Lower lobe of right lung (tissue), 2 donors: ENCODE results near the gene SLC26A9. TPM values are rescaled to one million over a fixed set of nuclear protein-coding genes. Genes with fewer than 3 reads are reported as not detected.
"Not testable (repeated sequence)": the region's sequence is repeated elsewhere in the genome, so short reads cannot be mapped to it uniquely, and the experiment has no call there.

Experiments used
- ATAC-seq, 2 donors: fragments of 200-7000 bp; cut with Tn5 transposase; one replicate each; pipeline ENCODE4 v1.9.1; 2020 to 2022; ENCODE audit warnings: mild to moderate bottlenecking in 2 of 2, moderate library complexity in 2 of 2
- DNase-seq: peaks from one replicate; pipeline ENCODE4 v3.0.0-alpha.2; 2020
- H3K27ac ChIP-seq: fragments of 200-600 bp; one replicate; pipeline ENCODE4 v1.8.0; 2022
- H3K27me3 ChIP-seq: fragments of 200-600 bp; one replicate; pipeline ENCODE4 v1.8.0; 2022; ENCODE audit warnings: low read depth
- H3K36me3 ChIP-seq: fragments of 200-600 bp; one replicate; pipeline ENCODE4 v1.8.0; 2022; ENCODE audit warnings: mild to moderate bottlenecking
- H3K4me1 ChIP-seq: fragments of 200-600 bp; one replicate; pipeline ENCODE4 v1.8.0; 2022
- H3K4me3 ChIP-seq: fragments of 200-600 bp; one replicate; pipeline ENCODE4 v1.8.0; 2022; ENCODE audit warnings: mild to moderate bottlenecking
- H3K9me3 ChIP-seq: fragments of 200-600 bp; one replicate; pipeline ENCODE4 v1.8.0; 2022
- CTCF ChIP-seq: fragments of 200-600 bp; IDR thresholded peaks from one replicate; pipeline ENCODE4 v1.8.0; 2022; ENCODE audit warnings: antibody characterized with exemption, mild to moderate bottlenecking
- intact Hi-C: fragments of 100-400 bp; cut with DNase I; formaldehyde crosslinking; loops from one replicate; pipeline ENCODE4 v1.11.0; 2022
- total RNA-seq: library from RNA; stranded (reverse); fragmentation: NEBNext Ultra II Directional; extraction: Animal tissue kit (Norgen Biotek cat#: 25700); gene quantifications from one replicate; pipeline ENCODE4 v1.2.1, GENCODE V29; 2021
- donor health status: DM: no; HTN: yes; CAD: no; lungs with severe emphysema.

SLC26A9 gene
- total RNA-seq, 1 donor from 2014 or later = 18.2 TPM

DNA sequence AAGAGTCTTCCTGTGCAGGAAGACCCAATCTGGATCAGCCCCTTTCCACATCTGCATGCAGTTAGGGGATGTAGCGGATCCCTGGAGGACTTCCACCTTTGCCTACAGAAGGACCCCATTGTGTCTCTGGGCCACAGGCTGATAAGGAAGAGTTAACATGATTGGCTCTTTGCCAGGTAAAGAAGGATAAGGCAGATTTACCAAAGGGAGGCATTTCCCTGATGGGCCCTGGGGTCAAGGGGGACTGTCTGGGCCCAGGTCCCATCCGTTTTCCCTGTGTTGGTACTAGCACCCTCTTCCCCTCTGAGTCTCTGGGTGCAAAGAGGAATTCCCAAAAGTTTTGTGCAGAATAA is 29.1 kb downstream of the SLC26A9 start:
- Histone ChIP-seq H3K9me3 (no peaks in the 10 kb centered on the region), H3K36me3 (no peaks in the 10 kb centered on the region), H3K27me3 (no peaks in the 10 kb centered on the region), H3K4me1 (peaks cover 20% of the 10 kb centered on the region), H3K4me3 (no peak overlapping the region), H3K27ac (no peak overlapping the region)
- DNase-seq (no peak), ATAC-seq (no peak)
- intact Hi-C loops = loop anchor here (10.0 kb wide), 1 partner anchor 119 kb away; no protein-coding TSS in a partner anchor
- TF ChIP-seq CTCF = no peak

DNA sequence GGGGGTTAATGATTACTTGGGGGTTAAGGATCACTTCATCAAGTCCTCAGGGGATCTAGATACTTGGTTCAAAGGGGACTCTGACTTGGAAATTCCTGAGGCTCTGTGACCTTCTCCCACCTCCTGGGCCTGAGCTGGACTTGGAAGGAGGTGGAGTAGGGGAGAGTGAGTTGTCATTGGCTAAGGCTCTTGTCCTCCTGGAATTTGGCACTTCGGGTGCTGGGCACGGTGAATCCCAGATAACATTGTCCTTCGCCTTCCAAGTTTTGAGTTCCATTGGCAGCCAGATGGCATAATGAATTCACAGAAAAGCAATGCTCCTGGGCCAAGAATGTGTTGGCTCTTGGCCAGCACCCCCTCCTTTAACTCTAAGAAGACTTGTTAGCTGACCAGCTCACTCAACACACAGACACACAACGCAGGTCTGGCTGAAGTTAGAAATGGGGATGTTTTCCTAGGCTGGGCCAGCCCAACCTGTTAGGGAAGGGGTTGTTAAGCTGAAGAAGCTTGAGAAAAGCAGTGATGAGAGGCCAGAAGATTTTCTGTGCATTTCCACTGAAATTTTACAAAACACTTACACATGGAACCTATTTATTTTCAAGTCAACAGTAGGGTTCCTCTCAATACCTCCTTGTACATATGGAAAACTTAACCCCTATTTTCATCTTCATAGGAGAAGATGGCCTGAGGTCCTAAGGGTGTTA is 29.7 kb downstream of the SLC26A9 start:
- ATAC-seq (peak; percentile 74 to 79), DNase-seq (peak; percentile 79)
- TF ChIP-seq CTCF = no peak
- Histone ChIP-seq H3K4me3 (no peak overlapping the region), H3K27me3 (no peaks in the 10 kb centered on the region), H3K36me3 (no peaks in the 10 kb centered on the region), H3K9me3 (no peaks in the 10 kb centered on the region), H3K4me1 (peaks cover 19% of the 10 kb centered on the region), H3K27ac (no peak overlapping the region)
- intact Hi-C loops = loop anchor here (10.0 kb wide), 1 partner anchor 119 kb away; no protein-coding TSS in a partner anchor

DNA sequence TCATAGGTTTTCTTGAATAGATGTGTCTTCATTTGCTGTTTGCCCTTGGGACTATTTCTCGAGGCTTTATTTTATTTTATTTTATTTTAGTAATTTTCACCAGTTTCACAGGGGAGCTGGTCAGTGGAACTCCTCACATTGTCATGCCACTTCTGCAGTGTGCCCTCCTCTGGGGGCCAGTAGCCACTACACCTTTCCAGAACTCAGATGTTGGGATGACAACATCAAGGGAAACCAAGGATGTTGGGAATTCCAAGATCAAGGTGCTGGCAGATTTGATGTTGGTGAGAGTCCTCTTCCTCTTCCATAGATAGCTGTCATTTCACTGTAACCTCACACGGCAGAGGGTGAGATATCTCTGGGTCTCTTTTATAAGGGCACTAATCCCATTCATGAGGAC is 35.5 kb downstream of the SLC26A9 start:
- Histone ChIP-seq H3K4me1 (no peaks in the 10 kb centered on the region), H3K36me3 (no peaks in the 10 kb centered on the region), H3K4me3 (no peak overlapping the region), H3K27me3 (no peaks in the 10 kb centered on the region), H3K27ac (no peak overlapping the region), H3K9me3 (no peaks in the 10 kb centered on the region)
- peak; percentile 49 for TF ChIP-seq CTCF
- intact Hi-C loops = no loop called here
- ATAC-seq (peak; percentile 59 to 62), DNase-seq (no peak)

DNA sequence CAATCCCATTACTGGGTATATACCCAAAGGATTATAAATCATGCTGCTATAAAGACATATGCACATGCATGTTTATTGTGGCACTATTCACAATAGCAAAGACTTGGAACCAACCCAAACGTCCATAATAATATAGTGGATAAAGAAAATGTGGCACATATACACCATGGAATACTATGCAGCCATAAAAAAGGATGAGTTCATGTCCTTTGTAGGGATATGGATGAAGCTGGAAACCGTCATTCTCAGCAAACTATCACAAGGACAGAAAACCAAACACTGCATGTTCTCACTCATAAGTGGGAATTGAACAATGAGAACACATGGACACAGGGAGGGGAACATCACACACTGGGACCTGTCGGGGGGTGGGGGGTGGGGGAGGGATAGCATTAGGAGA is 38.2 kb downstream of the SLC26A9 start:
- H3K4me1 ChIP-seq, H3K36me3 ChIP-seq, DNase-seq, H3K27me3 ChIP-seq, H3K9me3 ChIP-seq, H3K4me3 ChIP-seq, H3K27ac ChIP-seq, ATAC-seq, intact Hi-C loops: not testable (repeated sequence)

- no peak overlapping the region for H3K4me3 ChIP-seq
- ATAC-seq (no peak), DNase-seq (no peak)
- no peaks in the 10 kb centered on the region for H3K36me3 ChIP-seq
- intact Hi-C loops = no loop called here
- H3K27me3 ChIP-seq = peaks cover 10% of the 10 kb centered on the region
- H3K9me3 ChIP-seq = no peaks in the 10 kb centered on the region
- no peaks in the 10 kb centered on the region for H3K4me1 ChIP-seq
- no peak overlapping the region for H3K27ac ChIP-seq
- no peak for TF ChIP-seq CTCF
These were observed 46.9 kb downstream of the SLC26A9 start for GRCh38 chr1:205896351-205896750.

DNA sequence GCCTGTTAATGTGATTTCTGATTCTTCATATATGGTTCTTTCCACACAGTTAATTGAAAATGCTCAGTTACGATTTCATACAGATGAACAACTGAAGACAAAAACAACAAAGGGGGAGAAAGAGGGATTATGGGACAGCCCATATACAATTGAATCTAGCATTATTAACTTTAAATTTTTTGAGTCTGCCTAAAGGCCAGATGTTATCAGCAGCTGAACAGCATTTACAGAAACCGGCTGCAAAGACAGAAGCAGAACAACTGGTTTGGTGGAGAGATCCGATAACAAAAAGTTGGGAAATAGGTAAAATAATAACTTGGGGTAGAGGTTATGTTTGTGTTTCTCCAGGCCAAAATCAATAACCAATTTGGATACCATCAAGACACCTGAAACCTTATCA is 49.1 kb downstream of the SLC26A9 start:
- H3K27me3 ChIP-seq, H3K9me3 ChIP-seq, H3K36me3 ChIP-seq, H3K4me3 ChIP-seq, H3K27ac ChIP-seq, intact Hi-C loops, H3K4me1 ChIP-seq, ATAC-seq, DNase-seq: not testable (repeated sequence)

- H3K27me3 ChIP-seq, H3K9me3 ChIP-seq, DNase-seq, H3K27ac ChIP-seq, H3K36me3 ChIP-seq, H3K4me3 ChIP-seq, H3K4me1 ChIP-seq, ATAC-seq, intact Hi-C loops: not testable (repeated sequence)
These were observed 51.1 kb downstream of the SLC26A9 start for GRCh38 chr1:205892175-205892574.

DNA sequence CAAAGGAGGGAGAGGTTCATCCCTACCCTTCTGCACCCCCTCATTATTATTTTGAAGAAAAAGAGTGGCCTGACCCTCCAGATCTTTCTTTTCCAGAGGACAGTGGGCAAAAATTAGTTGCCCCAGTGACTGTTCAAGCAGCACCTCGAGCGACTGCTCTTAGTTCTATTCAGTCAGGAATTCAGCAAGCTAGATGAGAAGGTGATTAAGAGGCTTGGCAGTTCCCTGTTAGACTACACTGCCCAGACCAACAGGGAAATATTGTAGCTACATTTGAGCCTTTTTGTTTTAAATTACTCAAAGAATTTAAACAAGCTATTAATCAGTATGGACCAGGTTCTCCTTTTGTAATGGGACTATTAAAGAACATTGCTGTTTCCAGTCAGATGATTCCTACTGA is 51.8 kb downstream of the SLC26A9 start:
- H3K27ac ChIP-seq, H3K9me3 ChIP-seq, intact Hi-C loops, H3K36me3 ChIP-seq, H3K27me3 ChIP-seq, H3K4me3 ChIP-seq, ATAC-seq, H3K4me1 ChIP-seq, DNase-seq: not testable (repeated sequence)

DNA sequence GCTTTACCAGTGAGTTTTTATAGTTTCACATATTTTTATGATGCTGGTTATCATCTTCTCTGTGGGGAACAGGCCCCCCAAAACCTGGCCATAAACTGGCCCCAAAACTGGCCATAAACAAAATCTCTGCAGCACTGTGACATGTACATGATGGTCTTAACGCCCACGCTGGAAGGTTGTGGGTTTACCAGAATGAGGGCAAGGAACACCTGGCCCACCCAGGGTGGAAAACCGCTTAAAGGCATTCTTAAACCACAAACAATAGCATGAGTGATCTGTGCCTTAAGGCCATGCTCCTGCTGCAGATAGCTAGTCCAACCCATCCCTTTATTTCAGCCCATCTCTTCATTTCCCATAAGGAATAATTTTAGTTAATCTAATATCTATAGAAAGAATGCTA is 52.6 kb downstream of the SLC26A9 start:
- not testable (repeated sequence) for H3K4me1 ChIP-seq

DNA sequence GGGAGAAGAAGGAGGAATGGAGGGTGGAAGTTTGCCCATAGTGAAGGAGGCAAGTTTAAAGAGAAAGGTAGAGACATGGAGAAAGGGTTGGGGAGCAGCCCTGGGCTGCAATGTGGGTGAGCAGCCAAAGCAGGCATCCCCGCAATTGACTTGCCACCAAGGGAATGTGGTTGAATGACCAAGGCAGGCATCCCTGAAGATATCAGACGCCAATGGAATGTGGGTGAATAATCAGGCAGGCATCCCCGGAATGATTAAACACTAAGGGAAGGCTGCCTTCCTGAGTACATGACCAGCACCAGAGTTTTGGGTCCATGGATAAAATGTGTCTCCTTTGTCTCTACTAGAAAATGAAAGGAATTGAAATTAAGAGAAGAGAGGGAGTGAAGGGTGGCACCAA is 53.5 kb downstream of the SLC26A9 start:
- H3K36me3 ChIP-seq, H3K4me1 ChIP-seq, H3K4me3 ChIP-seq, H3K27ac ChIP-seq, intact Hi-C loops, H3K27me3 ChIP-seq, H3K9me3 ChIP-seq, DNase-seq, ATAC-seq: not testable (repeated sequence)

More for the DNA sequence above, 52.6 kb downstream of the SLC26A9 start:
- H3K36me3 ChIP-seq, H3K27me3 ChIP-seq, ATAC-seq, DNase-seq, H3K9me3 ChIP-seq, H3K27ac ChIP-seq, H3K4me3 ChIP-seq, intact Hi-C loops: not testable (repeated sequence)
